ENCODE results near the gene ADARB2.
"Not testable (repeated sequence)": the region's sequence is repeated elsewhere in the genome, so short reads cannot be mapped to it uniquely, and the experiment has no call there.

The ADARB2 gene

GRCh38 chr10:1432161-1432560, 305.2 kb downstream of the ADARB2 start:
- POLR2A ChIA-PET: no interaction called here
- CTCF ChIA-PET: no interaction called here

DNA sequence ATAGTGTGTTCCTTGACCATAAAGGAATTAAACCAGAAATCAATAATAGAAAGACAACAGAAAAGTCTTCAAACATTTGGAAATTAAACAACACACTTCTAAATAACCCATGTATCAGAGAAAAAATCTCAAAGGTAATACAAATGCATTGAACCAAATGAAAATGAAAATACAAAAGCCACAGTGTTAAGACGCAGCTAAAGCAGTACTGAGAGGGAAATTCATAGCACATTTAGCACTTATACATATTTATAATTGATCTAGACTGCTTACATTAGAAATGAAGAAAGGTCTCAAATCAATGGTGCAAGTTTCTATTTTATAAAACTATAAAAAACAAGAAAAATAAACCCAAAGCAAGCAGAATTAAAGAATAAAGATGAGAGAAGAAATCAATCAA, 306.1 kb downstream of the ADARB2 start:
- ChIA-PET CTCF (no interaction called here), POLR2A (no interaction called here)
- TF ChIP-seq SUZ12 (IDR thresholded peaks at IDR 0.05): no peak
- TF ChIP-seq FOXK2 (IDR thresholded peaks at IDR 0.05): no peak
- TF ChIP-seq CTBP1 (IDR thresholded peaks at IDR 0.05; ENCODE audit: borderline replicate concordance): no peak
- no peak for TF ChIP-seq SP1 (IDR thresholded peaks at IDR 0.05)
- TF ChIP-seq ELF4 (IDR thresholded peaks at IDR 0.05): no peak
- TF ChIP-seq PKNOX1 (IDR thresholded peaks at IDR 0.05): no peak
- TF ChIP-seq ARNT (IDR thresholded peaks at IDR 0.05): no peak
- TF ChIP-seq FOXA1 (IDR thresholded peaks at IDR 0.05): no peak
- no peak for TF ChIP-seq L3MBTL2 (conservative IDR thresholded peaks at IDR 0.05)
- TF ChIP-seq NFRKB (IDR thresholded peaks at IDR 0.05): no peak
- TF ChIP-seq FOXM1 (IDR thresholded peaks at IDR 0.05; ENCODE audit: borderline replicate concordance): no peak
- no peak for TF ChIP-seq TARDBP (IDR thresholded peaks at IDR 0.05)
- TF ChIP-seq LEF1 (IDR thresholded peaks at IDR 0.05; ENCODE audit: borderline replicate concordance): no peak
- no peak for TF ChIP-seq BHLHE40 (IDR thresholded peaks at IDR 0.05; ENCODE audit: borderline replicate concordance)
- no peak for TF ChIP-seq ZNF384 (IDR thresholded peaks at IDR 0.05)
- TF ChIP-seq HDGF (IDR thresholded peaks at IDR 0.05; ENCODE audit: borderline replicate concordance): no peak

More at GRCh38 chr10:1432161-1432560, 305.2 kb downstream of the ADARB2 start:
- DNase-seq (ENCODE audit: extremely low spot score): no peak
- TF ChIP-seq LEF1 (IDR thresholded peaks at IDR 0.05; ENCODE audit: borderline replicate concordance) (no peak), ELF4 (IDR thresholded peaks at IDR 0.05) (no peak), ARNT (IDR thresholded peaks at IDR 0.05) (no peak), NFRKB (IDR thresholded peaks at IDR 0.05) (no peak), FOXM1 (IDR thresholded peaks at IDR 0.05; ENCODE audit: borderline replicate concordance) (no peak), PKNOX1 (IDR thresholded peaks at IDR 0.05) (no peak), TARDBP (IDR thresholded peaks at IDR 0.05) (no peak), ZNF384 (IDR thresholded peaks at IDR 0.05) (no peak), FOXA1 (IDR thresholded peaks at IDR 0.05) (no peak), SP1 (IDR thresholded peaks at IDR 0.05) (no peak), BHLHE40 (IDR thresholded peaks at IDR 0.05; ENCODE audit: borderline replicate concordance) (no peak), SUZ12 (IDR thresholded peaks at IDR 0.05) (no peak)

DNA sequence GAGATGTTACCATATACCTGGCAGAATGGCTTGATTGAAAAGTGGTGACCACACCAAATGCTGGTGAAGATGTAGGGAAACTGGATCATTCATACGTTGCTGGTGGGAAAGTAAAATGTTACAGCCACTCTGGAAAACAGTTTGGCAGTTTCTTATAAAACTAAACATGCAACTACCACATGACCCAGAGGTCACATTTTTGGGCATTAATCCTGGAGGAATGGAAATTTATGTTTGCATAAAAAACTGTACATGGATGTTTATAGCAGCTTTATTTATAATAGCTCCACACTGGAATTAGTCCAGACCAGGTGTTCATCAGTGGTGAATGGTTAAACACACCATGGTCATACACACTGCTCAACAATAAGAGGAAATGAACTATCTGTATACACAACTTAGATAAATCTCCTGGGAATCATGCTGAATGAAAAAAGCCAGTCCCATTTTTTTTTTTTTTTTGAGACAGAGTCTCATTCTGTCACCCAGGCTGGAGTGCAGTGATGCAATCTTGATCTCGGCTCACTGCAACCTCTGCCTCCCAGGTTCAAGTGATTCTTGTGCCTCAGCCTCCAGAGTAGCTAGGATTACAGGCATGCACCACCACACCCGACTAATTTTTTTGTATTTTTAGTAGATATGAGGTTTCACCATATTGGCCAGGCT, 309.7 kb downstream of the ADARB2 start:
- POLR2A ChIA-PET; CTCF ChIA-PET; DNase-seq (ENCODE audit: extremely low spot score): not testable (repeated sequence)

More for the DNA sequence above, 306.1 kb downstream of the ADARB2 start:
- DNase-seq (ENCODE audit: extremely low spot score): no peak

DNA sequence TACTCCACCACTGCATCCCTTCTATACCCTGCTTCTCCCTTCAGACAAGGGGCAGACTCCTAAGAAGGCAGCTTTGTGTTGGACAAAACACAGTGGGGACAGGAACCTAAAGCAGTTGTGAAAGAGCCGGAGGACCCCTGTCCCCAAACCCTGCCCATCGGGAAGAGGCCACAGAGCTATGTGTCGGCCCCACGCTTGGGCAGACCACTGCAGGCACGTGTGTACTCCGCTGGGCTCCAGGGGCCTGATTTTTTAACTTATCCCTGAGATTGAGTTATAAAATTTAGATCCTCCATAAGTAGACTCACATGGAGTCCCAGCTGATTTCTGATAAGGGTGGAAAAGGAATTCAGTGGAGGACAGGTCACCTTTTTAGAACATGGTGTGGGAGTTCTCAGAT, 310.5 kb downstream of the ADARB2 start:
- CTCF ChIA-PET: interaction anchor here (0.8 kb wide), 1 partner anchor 8 kb away, joined by 4 read pairs; no protein-coding TSS in a partner anchor
- POLR2A ChIA-PET: no interaction called here
- TF ChIP-seq PKNOX1 (IDR thresholded peaks at IDR 0.05): no peak
- DNase-seq (ENCODE audit: extremely low spot score): no peak

DNA sequence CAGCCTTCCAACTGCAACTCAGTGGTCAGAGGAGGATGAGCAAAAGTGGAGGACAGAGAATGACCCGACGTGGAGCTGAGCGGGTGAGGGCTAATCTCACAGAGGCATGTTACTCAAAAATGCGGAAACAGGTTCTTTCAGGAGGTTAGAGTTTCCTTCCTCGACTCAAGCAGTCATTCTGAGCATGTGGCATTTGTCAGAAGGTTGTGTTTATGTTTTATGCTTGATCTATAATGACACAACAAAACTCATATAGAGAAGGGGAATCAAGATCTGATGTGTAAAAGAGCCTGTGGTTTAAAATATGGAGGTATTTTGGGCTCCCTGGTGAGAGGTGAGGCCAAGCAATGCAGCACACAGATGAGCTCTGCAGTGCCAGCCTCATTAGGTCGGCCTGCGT, 311.4 kb downstream of the ADARB2 start:
- TF ChIP-seq SP1 (IDR thresholded peaks at IDR 0.05) (no peak), HDGF (IDR thresholded peaks at IDR 0.05; ENCODE audit: borderline replicate concordance) (no peak), LEF1 (IDR thresholded peaks at IDR 0.05; ENCODE audit: borderline replicate concordance) (no peak), FOXA1 (IDR thresholded peaks at IDR 0.05) (no peak), ELF4 (IDR thresholded peaks at IDR 0.05) (no peak), ZNF384 (IDR thresholded peaks at IDR 0.05) (no peak), FOXM1 (IDR thresholded peaks at IDR 0.05; ENCODE audit: borderline replicate concordance) (no peak), L3MBTL2 (conservative IDR thresholded peaks at IDR 0.05) (no peak)
- CTCF ChIA-PET: interaction anchor here (0.8 kb wide), 1 partner anchor 9 kb away, joined by 4 read pairs; no protein-coding TSS in a partner anchor
- DNase-seq (ENCODE audit: extremely low spot score): no peak
- POLR2A ChIA-PET: no interaction called here

- ChIA-PET POLR2A (no interaction called here), CTCF (no interaction called here)
- DNase-seq (ENCODE audit: extremely low spot score): no peak
- TF ChIP-seq LEF1 (IDR thresholded peaks at IDR 0.05; ENCODE audit: borderline replicate concordance): no peak
- TF ChIP-seq SUZ12 (IDR thresholded peaks at IDR 0.05): no peak
- TF ChIP-seq ZNF384 (IDR thresholded peaks at IDR 0.05): no peak
- TF ChIP-seq FOXA1 (IDR thresholded peaks at IDR 0.05): no peak
- no peak for TF ChIP-seq L3MBTL2 (conservative IDR thresholded peaks at IDR 0.05)
- TF ChIP-seq FOXK2 (IDR thresholded peaks at IDR 0.05): no peak
These were observed 312.7 kb downstream of the ADARB2 start for GRCh38 chr10:1424648-1425047.

DNA sequence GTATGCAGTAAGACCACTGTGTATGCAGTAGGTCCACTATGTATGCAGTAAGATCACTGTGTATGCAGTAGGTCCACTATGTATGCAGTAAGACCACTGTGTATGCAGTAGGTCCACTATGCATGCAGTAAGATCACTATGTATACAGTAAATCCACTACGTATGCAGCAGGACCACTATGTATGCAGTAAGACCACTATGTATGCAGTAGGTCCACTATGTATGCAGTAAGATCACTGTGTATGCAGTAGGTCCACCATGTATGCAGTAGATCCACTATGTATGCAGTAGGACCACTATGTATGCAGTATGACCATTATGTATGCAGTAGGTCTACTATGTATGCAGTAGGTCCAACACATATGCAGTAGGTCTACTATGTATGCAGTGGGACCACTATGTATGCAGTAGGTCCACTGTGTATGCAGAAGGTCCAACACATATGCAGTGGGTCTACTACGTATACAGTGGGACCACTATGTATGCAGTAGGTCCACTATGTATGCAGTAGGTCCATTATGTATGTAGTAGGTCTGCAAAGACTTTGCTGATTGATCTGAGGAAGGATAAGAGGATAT, 313.6 kb downstream of the ADARB2 start:
- ChIA-PET CTCF (interaction anchor here (0.6 kb wide), 2 partner anchors 285 to 1647 kb away, joined by 3 read pairs; no protein-coding TSS in a partner anchor), POLR2A (no interaction called here)
- DNase-seq (ENCODE audit: extremely low spot score): no peak
- TF ChIP-seq FOXM1 (IDR thresholded peaks at IDR 0.05; ENCODE audit: borderline replicate concordance): no peak
- TF ChIP-seq FOXA1 (IDR thresholded peaks at IDR 0.05): no peak
- TF ChIP-seq ZNF384 (IDR thresholded peaks at IDR 0.05): no peak
- no peak for TF ChIP-seq TARDBP (IDR thresholded peaks at IDR 0.05)
- no peak for TF ChIP-seq SUZ12 (IDR thresholded peaks at IDR 0.05)
- no peak for TF ChIP-seq L3MBTL2 (conservative IDR thresholded peaks at IDR 0.05)
- no peak for TF ChIP-seq HDGF (IDR thresholded peaks at IDR 0.05; ENCODE audit: borderline replicate concordance)
- TF ChIP-seq BHLHE40 (IDR thresholded peaks at IDR 0.05; ENCODE audit: borderline replicate concordance): no peak
- TF ChIP-seq ELF4 (IDR thresholded peaks at IDR 0.05): no peak
- TF ChIP-seq LEF1 (IDR thresholded peaks at IDR 0.05; ENCODE audit: borderline replicate concordance): no peak
- no peak for TF ChIP-seq ARNT (IDR thresholded peaks at IDR 0.05)
- no peak for TF ChIP-seq NFRKB (IDR thresholded peaks at IDR 0.05)
- no peak for TF ChIP-seq CTBP1 (IDR thresholded peaks at IDR 0.05; ENCODE audit: borderline replicate concordance)
- no peak for TF ChIP-seq FOXK2 (IDR thresholded peaks at IDR 0.05)
- no peak for TF ChIP-seq SP1 (IDR thresholded peaks at IDR 0.05)

All from HEK293T (cell line).